HG03520 (cell line): Measurements from ENCODE around the gene KIFC3.
"Not testable (repeated sequence)": the region's sequence is repeated elsewhere in the genome, so short reads cannot be mapped to it uniquely, and the experiment has no call there.

ENCODE experiments used
- ATAC-seq: cut with Tn5 transposase; IDR thresholded peaks from one replicate; pipeline ENCODE4 v1.9.1; 2021; ENCODE audit warnings: mild to moderate bottlenecking, moderate library complexity; ENCODE audit not compliant: unreplicated experiment

Gene KIFC3, protein sequence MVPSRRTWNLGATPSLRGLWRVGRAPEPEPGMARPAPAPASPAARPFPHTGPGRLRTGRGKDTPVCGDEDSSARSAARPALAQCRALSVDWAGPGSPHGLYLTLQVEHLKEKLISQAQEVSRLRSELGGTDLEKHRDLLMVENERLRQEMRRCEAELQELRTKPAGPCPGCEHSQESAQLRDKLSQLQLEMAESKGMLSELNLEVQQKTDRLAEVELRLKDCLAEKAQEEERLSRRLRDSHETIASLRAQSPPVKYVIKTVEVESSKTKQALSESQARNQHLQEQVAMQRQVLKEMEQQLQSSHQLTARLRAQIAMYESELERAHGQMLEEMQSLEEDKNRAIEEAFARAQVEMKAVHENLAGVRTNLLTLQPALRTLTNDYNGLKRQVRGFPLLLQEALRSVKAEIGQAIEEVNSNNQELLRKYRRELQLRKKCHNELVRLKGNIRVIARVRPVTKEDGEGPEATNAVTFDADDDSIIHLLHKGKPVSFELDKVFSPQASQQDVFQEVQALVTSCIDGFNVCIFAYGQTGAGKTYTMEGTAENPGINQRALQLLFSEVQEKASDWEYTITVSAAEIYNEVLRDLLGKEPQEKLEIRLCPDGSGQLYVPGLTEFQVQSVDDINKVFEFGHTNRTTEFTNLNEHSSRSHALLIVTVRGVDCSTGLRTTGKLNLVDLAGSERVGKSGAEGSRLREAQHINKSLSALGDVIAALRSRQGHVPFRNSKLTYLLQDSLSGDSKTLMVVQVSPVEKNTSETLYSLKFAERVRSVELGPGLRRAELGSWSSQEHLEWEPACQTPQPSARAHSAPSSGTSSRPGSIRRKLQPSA

DNA sequence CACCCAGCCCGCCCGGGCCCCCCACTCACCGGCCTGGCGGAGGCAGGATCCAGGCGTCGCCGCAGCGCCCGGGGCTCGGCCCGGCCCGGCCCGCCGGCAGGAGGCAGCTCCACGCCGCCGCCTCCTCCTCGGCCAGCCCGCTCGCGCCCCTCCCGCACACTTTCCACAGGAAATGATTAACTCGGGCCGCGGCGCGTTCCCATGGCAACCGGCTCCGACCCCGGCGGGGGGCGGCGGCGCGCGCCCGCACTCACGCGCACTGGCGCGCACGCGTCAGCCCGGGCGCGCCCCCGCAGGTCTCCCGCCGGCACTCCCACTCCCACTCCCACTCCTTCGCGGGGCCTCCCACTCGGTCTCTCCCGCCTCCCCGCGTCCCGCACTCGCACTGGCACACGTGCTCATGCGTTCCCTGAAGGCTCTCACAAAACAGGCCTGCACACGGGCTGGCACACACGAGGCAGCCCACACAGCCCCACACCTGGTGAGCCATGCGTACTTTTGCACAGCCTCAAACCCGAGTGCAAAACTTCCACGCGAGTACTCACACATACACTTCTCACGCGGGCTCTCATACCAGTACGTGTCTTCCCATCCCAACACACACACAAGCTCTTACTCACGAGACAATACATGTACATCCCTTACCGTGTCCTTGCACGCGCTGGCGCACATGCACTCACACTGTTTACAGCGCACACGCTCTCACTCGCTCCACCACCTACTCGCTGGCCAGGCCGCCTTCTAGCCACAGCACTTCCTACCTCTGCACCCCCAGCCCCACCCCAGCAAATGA is at the start of gene KIFC3:
TSS of gene KIFC3 (minus strand) at position 151 of the 793 bp plus-strand sequence. CDS start 4,248 bp downstream, outside the sequence.
- no peak for ATAC-seq

DNA sequence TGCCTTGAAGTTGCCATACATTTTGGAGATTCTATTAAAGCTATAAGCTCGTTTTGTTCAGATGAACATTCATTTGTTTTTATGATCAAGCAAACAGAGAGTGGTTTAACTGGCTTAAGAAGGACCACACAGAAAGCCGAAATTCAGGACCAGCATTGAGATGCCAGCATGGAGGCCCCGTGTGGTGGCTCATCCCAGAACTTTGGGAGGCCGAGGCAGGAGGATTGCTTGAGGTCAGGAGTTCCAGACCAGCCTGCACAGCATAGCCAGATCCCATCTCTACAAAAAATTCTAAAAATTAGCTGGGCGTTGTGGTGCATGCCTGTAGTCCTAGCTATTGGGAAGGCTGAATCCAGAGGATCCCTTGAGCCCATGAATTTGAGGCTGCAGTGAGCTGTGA is 45.9 kb upstream of the KIFC3 start:
- ATAC-seq, result no peak

DNA sequence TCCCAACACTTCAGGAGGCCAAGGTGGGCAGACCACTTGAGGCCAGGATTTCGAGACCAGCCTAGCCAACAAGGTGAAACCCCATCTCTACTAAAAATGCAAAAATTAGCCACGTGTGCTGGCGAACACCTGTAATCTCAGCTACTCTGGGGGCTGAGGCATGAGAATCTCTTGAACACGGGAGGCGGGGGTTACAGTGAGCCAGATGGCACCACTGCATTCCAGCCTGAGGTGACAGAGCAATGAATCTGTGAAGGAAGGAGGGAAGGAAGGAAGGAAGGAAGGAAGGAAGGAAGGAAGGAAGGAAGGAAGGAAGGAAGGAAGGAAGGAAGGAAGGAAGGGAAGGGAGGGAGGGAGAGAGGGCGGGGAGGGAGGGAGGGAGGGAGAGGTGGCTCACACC is 44.6 kb upstream of the KIFC3 start:
- ATAC-seq, result not testable (repeated sequence)

DNA sequence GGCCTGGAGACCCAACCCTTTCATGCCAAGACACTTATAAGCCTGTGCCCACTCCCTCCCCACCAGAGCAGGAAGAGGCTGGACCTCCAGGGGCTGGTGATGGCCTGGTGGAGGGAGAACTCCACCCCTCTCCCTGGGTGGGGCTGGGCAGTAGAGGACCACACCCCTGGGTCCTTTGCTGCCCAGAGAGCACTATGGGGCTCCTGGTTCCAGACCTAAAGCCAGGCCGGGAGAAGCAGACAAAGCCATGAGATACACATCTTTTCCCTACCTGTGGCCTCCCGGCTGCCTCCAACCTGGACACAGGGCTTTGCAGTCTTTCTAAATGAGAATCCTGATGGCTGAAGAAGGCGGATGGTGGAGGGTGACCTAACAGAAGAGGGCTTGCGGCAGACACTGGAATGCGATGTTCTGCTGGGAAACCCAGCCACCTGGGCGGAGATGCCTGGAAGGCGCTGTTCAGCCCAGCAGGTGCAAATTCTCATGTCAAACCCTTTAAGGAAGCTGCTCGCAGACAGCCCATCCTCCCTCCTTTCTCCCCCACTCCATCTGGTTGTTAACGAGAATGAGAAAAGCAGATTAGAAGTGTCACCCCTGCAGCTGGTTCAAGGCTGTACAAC is 43.9 kb upstream of the KIFC3 start:
- ATAC-seq, result no peak

DNA sequence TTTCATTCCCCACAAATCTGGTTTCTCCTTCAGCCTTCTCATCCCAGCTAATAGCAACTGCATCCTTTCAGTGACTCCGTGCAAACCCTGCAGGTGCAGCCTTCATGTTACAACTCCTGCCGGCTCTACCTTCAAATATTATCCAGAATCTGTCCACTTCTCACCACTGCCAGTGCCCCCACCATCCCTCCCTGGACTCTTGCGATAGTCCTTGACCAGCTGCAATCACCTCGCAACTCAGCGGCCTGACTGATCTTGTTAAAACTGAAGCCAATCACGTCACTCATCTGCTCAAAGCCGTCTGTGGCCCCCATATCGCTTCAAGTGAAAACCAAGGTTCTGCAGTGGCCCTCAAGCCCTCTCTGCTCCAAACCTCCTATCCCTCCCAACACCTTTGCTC is 42.8 kb upstream of the KIFC3 start:
- ATAC-seq, result no peak

DNA sequence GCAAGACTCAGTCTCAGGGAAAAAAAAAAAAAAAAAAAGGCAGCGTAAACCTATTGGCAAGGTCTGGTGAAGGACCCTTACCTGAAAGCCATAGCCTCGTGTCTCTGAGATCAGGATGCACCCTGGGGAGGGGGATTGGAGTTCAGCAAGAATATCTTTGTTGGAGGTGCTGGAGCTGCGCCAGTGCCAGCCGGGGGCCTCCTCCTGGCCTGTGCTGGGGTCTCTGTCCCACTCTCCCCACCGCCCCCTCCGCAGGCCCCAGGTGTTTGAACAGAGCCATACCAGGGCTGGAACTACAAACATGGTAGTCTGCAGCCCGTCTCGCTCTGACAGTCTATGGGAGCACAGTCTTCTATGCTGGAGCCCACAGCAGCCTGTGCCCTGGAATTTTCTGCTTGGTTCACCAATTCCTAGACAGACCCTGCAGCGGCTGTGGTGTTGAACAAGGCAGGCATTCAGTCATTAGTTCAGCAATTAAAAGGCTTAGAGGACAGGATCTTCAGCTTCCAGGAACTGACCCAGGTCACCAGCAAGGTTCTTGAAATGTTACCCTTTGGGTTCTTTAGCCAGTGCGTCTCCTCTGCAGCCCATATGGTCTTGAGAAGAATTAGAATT is 42.2 kb upstream of the KIFC3 start:
- ATAC-seq, result no peak

DNA sequence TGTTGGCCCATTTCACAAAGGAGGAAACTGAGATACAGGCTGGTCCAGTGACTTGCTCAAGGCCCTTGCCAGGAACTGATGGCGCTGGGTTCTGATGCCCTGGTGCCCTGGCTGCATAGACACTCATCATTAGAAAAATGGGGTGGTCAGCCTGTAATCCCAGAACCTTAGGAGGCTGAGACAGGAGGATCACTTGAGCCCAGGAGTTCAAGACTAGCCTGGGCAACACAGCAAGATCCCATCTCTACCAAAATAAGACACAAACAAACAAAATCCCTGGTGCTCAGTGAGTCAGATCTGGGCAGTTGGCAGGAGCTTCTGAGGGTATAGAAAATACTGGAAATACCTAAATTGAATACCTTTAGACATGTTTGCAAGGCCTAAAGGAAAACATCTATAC is 41.1 kb upstream of the KIFC3 start:
- no peak for ATAC-seq

DNA sequence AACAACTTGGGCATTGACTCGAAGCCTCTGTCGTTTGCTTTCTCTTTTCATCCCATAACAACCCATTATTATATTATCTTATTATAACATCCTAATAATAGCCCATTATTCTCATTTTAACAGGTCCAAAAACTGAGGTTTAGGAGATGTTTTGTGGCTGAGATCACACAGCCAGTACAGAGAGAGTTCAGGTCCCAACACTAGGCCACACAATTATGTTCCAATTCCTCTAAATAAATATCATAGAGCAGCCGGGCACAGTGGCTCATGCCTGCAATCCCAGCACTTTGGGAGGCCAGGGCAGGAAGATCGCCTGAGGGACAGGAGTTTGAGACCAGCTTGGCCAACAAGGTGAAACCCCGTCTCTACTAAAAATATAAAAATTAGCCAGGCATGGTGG is 40.3 kb upstream of the KIFC3 start:
- ATAC-seq, result no peak

DNA sequence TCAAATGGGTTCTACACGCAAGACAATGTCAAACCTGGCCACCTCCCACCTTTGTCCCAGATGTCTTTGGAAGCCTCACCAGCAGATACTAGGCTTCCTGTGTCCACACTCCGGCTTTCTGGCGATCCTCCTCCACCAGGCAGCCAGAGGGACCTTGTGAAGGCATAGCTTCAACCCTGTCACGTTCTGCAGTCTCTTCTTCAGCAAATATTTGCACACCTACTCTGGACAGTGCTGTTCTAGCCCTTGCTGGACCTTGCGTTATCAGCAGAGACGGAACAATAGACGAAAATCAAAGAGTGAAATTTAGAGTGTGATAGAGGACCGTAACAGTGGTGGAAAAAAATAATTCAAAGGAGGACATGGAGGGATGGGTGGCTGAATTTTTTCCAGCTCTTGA is 38.5 kb upstream of the KIFC3 start:
- no peak for ATAC-seq

DNA sequence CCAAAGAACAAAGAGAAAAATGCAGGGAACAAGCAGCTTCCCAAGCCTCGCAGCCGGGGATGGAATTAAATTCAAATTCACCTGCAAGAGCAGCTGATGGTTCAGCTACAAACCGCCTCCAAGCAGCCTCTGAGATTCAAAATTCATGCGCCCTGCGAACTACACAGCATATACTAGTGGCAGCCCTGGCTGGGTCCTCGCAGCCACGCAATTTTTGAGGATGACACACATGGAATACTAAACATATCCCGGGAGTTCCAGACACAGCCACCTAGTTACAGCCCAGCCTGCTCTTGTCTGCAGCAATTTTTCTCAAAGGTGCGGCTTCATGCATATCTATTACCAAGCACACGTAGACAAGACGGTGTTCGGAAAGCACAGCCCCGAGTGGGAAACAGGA is 35.9 kb upstream of the KIFC3 start:
- ATAC-seq, result no peak

DNA sequence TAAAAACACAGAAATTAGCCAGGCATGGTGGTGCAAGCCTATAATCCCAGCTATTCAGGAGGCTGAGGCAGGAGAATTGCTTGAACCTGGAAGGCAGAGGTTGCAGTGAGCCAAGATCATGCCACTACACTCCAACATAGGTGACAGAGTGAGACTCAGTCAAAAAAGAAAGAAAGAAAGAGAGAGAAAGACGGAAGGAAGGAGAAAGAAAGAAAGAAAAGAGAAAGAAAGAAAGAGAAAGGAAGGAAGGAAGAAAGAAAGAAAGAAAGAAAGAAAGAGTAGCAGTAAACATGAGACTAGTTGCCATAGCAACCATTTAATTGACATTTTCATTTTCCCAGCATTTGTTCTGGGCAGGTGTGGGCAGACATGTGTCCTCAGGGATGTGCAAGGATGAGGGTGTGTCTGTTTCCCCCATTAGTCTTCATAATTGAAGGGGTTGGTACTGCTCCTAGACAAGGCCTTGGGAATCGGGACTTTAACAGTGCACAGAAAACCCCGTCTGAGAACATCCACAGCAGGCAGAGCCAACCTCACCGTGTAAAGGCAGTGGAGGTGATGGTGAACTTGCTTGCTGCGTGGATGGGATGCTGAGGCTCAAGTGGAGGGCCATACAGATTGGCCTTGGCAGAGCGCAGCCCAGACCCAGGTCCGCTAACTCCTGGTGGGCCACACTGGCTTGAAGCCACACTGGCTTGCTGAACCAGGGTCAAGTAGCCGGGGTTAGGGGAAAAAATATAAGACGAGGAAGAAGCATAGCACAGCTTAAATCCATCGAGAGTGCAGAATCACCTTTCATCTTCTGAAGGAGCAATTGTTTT is 35.2 kb upstream of the KIFC3 start:
- no peak for ATAC-seq

DNA sequence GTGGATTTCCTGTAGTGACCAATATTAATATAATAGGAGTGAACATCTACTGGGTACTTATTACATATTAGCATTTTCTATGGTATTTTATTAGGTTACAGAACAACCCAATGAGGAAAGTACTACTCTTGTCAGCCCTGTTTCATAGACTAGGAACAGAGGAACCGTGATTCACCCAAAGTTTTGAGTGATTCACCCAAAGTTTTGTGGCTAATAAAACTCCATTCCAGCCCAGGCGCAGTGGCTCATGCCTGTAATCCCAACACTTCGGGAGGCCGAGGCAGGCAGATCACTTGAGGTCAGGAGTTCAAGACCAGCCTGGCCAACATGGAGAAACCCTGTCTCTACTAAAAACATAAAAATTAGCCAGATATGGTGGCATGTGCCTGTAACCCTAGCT is 33.1 kb upstream of the KIFC3 start:
- ATAC-seq, result not testable (repeated sequence)

DNA sequence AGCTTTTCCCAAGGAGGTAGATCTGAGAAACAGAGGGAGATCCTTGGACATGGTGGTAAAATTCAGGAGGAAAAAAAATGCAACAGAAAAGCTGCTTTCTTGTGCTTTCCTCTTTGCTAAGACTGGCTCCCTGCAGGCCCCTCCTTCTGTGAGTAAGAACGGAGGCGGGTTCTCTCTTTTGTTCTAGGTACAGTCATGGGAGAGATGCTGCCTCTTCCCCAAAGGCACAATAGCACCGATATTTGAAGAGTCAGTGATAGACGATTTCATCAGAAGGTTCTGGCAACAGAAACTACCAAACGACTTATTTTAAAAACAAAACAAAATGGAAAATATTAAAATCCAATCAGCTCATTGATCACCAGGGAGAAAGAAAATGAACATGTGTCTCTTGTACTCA is 32.6 kb upstream of the KIFC3 start:
- ATAC-seq, result no peak

DNA sequence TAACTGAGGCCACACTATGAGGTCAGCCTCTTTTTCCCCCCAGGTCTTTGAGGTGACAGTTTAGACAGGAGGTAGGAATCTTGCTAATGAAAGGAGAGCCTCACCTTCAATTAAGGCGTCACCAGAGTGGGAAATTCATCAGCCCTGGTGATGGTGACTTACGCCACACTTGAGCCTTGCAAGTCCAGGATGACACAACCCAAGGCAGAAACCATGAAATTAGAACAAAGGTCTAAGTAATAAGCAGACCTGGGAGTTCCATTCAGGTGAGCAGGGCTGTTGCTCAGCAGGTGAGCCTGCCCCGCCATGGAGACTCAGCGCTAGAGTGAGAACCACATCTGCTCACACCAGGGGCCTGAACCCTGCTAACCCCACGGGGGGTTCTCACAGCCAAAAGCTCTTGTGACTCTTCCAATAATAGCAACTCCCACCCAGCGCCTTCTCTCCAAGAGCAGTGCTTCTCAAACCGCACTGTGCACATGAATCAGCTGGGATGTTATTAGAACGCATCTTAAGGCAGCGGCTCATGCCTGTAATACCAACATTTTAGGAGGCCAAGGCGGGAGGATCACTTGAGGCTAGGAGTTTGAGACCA is 28.7 kb upstream of the KIFC3 start:
- no peak for ATAC-seq

DNA sequence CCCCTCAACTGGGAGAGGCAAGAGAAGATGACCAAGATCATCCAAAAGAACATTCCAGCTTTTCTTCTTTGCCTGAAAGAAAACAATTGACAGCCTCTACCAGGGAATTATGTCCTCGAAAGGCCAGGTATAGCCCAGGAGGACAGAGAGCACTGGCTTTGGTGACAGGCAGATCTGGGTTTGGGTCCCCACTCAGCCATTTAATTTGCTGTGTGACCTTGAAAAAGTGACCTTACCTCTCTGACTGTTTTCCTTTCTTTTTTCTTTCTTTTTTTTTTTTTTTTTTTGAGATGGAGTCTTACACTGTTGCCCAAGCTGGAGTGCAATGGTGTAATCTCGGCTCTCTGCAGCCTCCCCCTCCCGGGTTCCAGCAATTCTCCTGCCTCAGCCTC is 27.7 kb upstream of the KIFC3 start:
- no peak for ATAC-seq

DNA sequence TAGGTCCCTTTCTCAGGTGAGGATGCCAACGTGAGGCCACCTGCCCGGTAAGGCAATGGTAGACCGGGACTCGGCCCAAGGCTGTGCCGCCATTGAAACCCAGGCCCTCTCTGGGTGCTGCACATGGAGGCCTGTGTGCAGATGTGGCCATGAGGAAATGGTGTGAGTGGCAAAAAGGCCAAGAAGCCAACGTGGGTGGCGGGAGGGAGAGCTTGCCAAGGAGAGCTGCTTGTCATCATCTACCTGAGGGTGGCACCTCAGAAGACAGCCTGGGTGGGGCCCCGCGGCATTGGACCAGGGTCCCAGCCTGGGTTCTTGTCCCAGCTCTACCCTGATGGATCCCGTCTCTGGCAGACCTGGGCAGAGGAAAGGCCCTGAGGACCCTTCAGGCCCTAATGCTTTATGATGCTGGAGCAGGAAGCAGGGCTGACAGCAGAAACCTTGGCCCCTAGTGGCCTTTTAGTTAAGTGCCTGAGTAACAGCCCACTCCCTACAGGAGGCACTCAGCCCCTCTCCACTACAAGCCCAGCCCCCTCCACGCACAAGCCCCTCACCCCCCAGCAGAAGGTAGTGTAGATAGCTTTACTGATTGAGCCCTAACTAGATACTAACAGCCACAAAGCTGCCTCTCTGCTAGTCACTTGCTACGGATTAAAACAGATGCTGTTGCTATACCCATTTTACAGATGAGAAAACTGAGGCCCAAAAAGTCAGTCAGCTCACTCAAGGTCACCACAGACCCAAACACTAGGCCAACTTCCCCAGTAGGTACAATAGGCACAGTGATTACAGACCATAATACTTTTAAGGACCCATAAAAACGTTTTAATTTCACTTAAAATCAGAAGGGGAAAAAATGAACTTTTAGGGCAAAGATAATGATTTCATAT is 26.2 kb upstream of the KIFC3 start:
- ATAC-seq, result no peak

DNA sequence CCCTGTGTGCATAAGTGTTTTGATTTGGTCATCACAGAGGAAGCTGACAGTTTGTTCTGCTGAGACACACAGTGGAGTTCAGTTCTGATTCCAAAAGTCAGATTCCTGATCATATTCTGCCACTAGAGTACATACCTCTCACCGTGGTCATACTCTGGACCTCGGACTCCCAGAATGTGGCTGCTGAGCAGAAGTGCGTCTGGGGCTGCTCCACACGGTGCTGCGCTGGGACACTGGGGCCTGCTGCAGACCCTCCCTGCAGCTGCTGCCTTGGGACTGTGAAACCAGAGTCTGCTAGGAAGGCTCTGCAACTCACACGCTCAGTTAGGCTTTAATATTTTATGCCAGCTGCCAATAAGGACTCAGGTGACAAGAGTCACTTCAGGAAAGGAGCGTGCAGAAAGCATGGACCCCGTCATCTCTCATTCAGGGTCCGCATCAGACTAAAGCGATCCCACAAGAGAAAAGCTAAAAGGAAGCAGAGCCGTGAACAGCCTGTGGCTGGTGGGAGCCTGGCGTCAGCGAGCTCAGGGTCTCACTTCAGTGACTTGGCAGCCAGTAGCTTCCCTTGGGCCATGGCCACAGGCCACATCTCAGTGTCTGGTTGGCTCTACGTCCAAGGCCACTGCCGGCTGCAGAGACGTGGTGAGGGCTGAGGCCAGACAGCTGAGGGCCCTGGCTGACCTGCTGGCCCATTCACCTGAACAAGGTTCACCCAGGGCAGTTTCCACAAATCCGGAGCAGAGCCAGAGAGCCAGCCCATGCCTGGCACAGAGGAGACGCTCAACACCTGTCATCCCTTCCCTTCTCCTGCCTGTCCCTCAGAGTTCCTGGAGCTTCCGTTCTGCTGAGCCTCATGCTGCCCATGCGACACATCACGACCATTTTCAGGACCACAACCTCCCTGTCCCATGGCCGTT is 24.7 kb upstream of the KIFC3 start:
- no peak for ATAC-seq
